DOHH2 (cell line): ENCODE measurements around the gene RPUSD1.

Experiments used
- EZH2phosphoT487 ChIP-seq: fragments of 200-600 bp; sonication (generic); IDR thresholded peaks from 2 replicates; pipeline ENCODE4 v1.6.1; 2017; ENCODE audit warnings: borderline replicate concordance, mild to moderate bottlenecking, antibody characterized with exemption, low read length, moderate library complexity, mixed read lengths
- TF ChIP-seq, protein P1 (sequence below): fragments of 200-600 bp; sonication (generic); IDR thresholded peaks from one replicate; pipeline ENCODE4 v1.5.1; 2014; ENCODE audit warnings: antibody characterized with exemption, mild to moderate bottlenecking, low read depth, low read length; ENCODE audit not compliant: poor library complexity, severe bottlenecking

GRCh38 chr16:765488-765865, 22.7 kb downstream of the RPUSD1 start:
- TF ChIP-seq, protein P1, sequence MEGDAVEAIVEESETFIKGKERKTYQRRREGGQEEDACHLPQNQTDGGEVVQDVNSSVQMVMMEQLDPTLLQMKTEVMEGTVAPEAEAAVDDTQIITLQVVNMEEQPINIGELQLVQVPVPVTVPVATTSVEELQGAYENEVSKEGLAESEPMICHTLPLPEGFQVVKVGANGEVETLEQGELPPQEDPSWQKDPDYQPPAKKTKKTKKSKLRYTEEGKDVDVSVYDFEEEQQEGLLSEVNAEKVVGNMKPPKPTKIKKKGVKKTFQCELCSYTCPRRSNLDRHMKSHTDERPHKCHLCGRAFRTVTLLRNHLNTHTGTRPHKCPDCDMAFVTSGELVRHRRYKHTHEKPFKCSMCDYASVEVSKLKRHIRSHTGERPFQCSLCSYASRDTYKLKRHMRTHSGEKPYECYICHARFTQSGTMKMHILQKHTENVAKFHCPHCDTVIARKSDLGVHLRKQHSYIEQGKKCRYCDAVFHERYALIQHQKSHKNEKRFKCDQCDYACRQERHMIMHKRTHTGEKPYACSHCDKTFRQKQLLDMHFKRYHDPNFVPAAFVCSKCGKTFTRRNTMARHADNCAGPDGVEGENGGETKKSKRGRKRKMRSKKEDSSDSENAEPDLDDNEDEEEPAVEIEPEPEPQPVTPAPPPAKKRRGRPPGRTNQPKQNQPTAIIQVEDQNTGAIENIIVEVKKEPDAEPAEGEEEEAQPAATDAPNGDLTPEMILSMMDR, result no peak
- TF ChIP-seq EZH2phosphoT487, result no peak
